Endothelial cell of umbilical vein (primary cell): ENCODE data around the gene TMEM144. TPM values are rescaled to one million over a fixed set of nuclear protein-coding genes. Genes with fewer than 3 reads are reported as not detected.

Experiments used
- BruUV-seq: library from RNA; stranded (reverse); fragments of 400-500 nt; replicated peaks from 2 replicates; lab custom pipeline; 2021; lab: Mats Ljungman, UMichigan
- CTCF ChIA-PET: fragments of 300-600, 350-600 bp; sonication (Branson Sonifier 250); formaldehyde crosslinking; loops from one replicate; lab custom pipeline; 2021; ENCODE audit warnings: antibody characterized with exemption, inconsistent platforms; lab: Charles Lee
- POLR2A ChIA-PET: fragments of 300-600, 350-600 bp; sonication (Branson Sonifier 250); formaldehyde crosslinking; loops from one replicate; lab custom pipeline; 2021; ENCODE audit warnings: antibody characterized with exemption, inconsistent platforms; lab: Charles Lee
- DNase-seq: peaks from one replicate; pipeline ENCODE4 v3.0.0-alpha.2; 2011; ENCODE audit warnings: low read depth, low spot score
- FAIRE-seq: peaks from 2 replicates; lab custom pipeline; 2011; peaks lifted over from hg19 to GRCh38; lab: Jason Lieb, UNC
- H2AFZ ChIP-seq: 2 replicates; pipeline ENCODE4 v1.6.0; 2012; ENCODE audit warnings: low read depth, low read length, control low read depth, inconsistent platforms
- H3K27ac ChIP-seq: 2 replicates; pipeline ENCODE4 v1.5.1; 2011; ENCODE audit warnings: low read depth, mild to moderate bottlenecking, control low read depth, low read length, moderate library complexity; ENCODE audit not compliant: insufficient read depth
- H3K27me3 ChIP-seq, 2 experiments: 2 replicates each; pipeline versions ENCODE4 v1.6.0 to v1.6.1; 2011; ENCODE audit warnings: low read length in 2 of 2, mixed read lengths in 1 of 2; ENCODE audit not compliant: control insufficient read depth in 2 of 2, insufficient read depth in 2 of 2
- H3K36me3 ChIP-seq, 2 experiments: 2 replicates in 1 of 2; 3 replicates in 1 of 2; pipeline ENCODE4 v1.5.1; 2011; ENCODE audit warnings: low read length in 2 of 2, mild to moderate bottlenecking in 1 of 2, moderate library complexity in 1 of 2; ENCODE audit not compliant: control insufficient read depth in 2 of 2, insufficient read depth in 2 of 2; ENCODE audit errors: extremely low read depth in 1 of 2
- H3K4me1 ChIP-seq: 3 replicates; pipeline ENCODE4 v1.5.1; 2011; ENCODE audit warnings: mild to moderate bottlenecking, low read length; ENCODE audit not compliant: control insufficient read depth, insufficient read depth; ENCODE audit errors: extremely low read depth
- H3K4me2 ChIP-seq: 2 replicates; pipeline ENCODE4 v1.6.1; 2011; ENCODE audit warnings: low read length, control low read depth, mixed read lengths; ENCODE audit not compliant: insufficient read depth
- H3K4me3 ChIP-seq, 3 experiments: fragments of 200-600 bp in 1 of 3; sonication (generic), shearing (Covaris generic) in 1 of 3; replicated peaks in 1 of 3; 2 replicates each; pipeline ENCODE4 v1.5.1; 2011 to 2016; ENCODE audit warnings: control low read depth in 3 of 3, low read length in 3 of 3, mild to moderate bottlenecking in 2 of 3, inconsistent platforms in 1 of 3, low read depth in 1 of 3, moderate library complexity in 1 of 3; ENCODE audit not compliant: insufficient read depth in 1 of 3
- H3K79me2 ChIP-seq: 2 replicates; pipeline ENCODE4 v1.6.0; 2012; ENCODE audit warnings: low read length, inconsistent platforms; ENCODE audit not compliant: control insufficient read depth, insufficient read depth
- H3K9ac ChIP-seq: replicated peaks from 2 replicates; pipeline ENCODE3; 2011; ENCODE audit warnings: low read length, control low read depth; ENCODE audit not compliant: insufficient read depth; ENCODE audit errors: extremely low read depth
- H3K9me1 ChIP-seq: replicated peaks from 3 replicates; pipeline ENCODE4 v1.6.0; 2011; ENCODE audit warnings: mild to moderate bottlenecking, low read length; ENCODE audit not compliant: control insufficient read depth, insufficient read depth; ENCODE audit errors: extremely low read depth
- H3K9me3 ChIP-seq: replicated peaks from 2 replicates; pipeline ENCODE4 v1.5.1; 2012; ENCODE audit warnings: low read length, inconsistent platforms; ENCODE audit not compliant: control insufficient read depth, insufficient read depth
- H4K20me1 ChIP-seq: replicated peaks from 2 replicates; pipeline ENCODE3; 2011; ENCODE audit warnings: mild to moderate bottlenecking, low read length; ENCODE audit not compliant: control insufficient read depth, insufficient read depth; ENCODE audit errors: extremely low read depth
- EZH2 ChIP-seq: IDR thresholded peaks from 2 replicates; pipeline ENCODE4 v1.6.1; 2012; ENCODE audit warnings: borderline replicate concordance, low read depth, mild to moderate bottlenecking, moderate library complexity, low read length, inconsistent platforms; ENCODE audit not compliant: severe bottlenecking
- FOS ChIP-seq: IDR thresholded peaks from 2 replicates; pipeline ENCODE4 v1.6.1; 2011; ENCODE audit warnings: mild to moderate bottlenecking, low read length, moderate library complexity, borderline replicate concordance; ENCODE audit not compliant: insufficient read depth
- GATA2 ChIP-seq: IDR thresholded peaks from 2 replicates; pipeline ENCODE4 v1.7.0; 2011; ENCODE audit warnings: low read depth, mild to moderate bottlenecking, moderate library complexity, mixed read lengths, low read length; ENCODE audit not compliant: insufficient read length, insufficient read depth
- JUN ChIP-seq: IDR thresholded peaks from 2 replicates; pipeline ENCODE4 v1.6.1; 2011; ENCODE audit warnings: borderline replicate concordance, low read depth; ENCODE audit not compliant: insufficient read length, insufficient read depth
- MYC ChIP-seq: IDR thresholded peaks from one replicate; pipeline ENCODE4 v1.6.1; 2011; ENCODE audit warnings: mild to moderate bottlenecking, low read depth, low read length
- POLR2A ChIP-seq: IDR thresholded peaks from 2 replicates; pipeline ENCODE4 v1.6.1; 2012; ENCODE audit warnings: low read depth, mild to moderate bottlenecking, control low read depth, low read length
- POLR2AphosphoS5 ChIP-seq: IDR thresholded peaks from 2 replicates; pipeline ENCODE4 v1.6.1; 2012; ENCODE audit warnings: low read depth, mild to moderate bottlenecking, control low read depth, low read length, moderate library complexity; ENCODE audit not compliant: insufficient read depth
- dilution Hi-C: fragments of 300-500 bp; cut with MboI; formaldehyde crosslinking; loops from one replicate; pipeline ENCODE4 v1.15.0; 2019; ENCODE audit warnings: low sequenced_read_pairs; ENCODE audit not compliant: extremely low pct_ligation_motif_present
- intact Hi-C: fragments of 100-400 bp; cut with micrococcal nuclease; formaldehyde crosslinking; loops from one replicate; pipeline ENCODE4 v1.10.0; 2022
- polyA plus RNA-seq, 4 experiments: library from polyadenylated mRNA; depleted of rRNA in 3 of 4; stranded (reverse) in 3 of 4; unstranded in 1 of 4; fragments of >200 nt; gene quantifications; 2 replicates each; pipeline versions ENCODE4 v1.2.1 to v1.2.3, GENCODE V29; 2011 to 2012; ENCODE audit warnings: missing spikeins in 1 of 4
- total RNA-seq: library from RNA; stranded (reverse); gene quantifications from 2 replicates; pipeline ENCODE4 v1.2.3, GENCODE V29; 2021
- TF ChIP-seq, protein P1 (sequence below): IDR thresholded peaks from 2 replicates; pipeline ENCODE4 v1.6.1; 2011; ENCODE audit not compliant: insufficient read depth, insufficient read length
- TF ChIP-seq, protein P2 (sequence below), 2 donors: IDR thresholded peaks; 1 replicate in 1 of 2; 2 replicates in 1 of 2; pipeline ENCODE4 v1.5.1; 2011; ENCODE audit warnings: low read length in 2 of 2, mild to moderate bottlenecking in 2 of 2, moderate library complexity in 2 of 2, control low read depth in 1 of 2, inconsistent platforms in 1 of 2, low read depth in 1 of 2; ENCODE audit not compliant: insufficient read depth in 1 of 2; ENCODE audit errors: extremely low read depth in 1 of 2

Gene TMEM144
- total and polyA plus RNA-seq, 2 donors (not counting 3 experiments of a cell fraction or from before 2014, with no cell fraction given): 10.5 to 23.0 TPM

DNA sequence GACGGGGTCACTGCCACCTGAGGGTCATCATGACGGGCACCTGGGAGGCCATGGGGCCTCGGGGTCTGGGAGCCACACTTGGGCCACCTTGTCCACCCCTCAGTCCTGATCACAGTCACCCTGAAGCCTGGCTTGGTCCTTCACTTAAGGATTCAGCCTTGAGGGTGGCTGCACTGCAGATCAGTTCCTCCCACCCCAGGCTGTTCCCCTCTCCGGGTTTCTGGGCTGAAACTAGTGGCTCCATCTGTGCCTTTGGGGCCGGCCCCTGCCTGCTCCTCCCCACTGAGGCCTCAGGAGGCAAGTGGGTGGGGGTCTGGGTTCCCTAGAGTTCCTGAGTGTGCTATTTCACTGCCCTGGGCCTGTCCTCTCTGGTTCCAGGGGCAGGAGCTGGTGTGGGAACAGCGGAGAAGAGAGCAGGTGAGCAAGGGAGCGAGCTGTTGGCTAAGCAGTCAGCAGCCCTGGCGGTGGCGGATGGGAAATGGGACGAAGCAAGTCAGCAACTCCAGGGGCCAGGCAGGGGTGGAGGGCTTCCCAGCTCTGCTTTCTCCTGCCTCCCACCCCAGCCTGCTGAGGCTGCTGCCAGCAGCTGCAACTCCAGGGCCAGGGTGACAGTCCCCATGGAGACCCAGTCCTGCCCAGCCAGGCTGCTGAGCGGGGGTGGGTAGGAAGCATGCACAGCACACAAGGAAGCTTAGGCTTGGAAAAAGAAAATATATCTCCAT, 81.2 kb downstream of the TMEM144 start:
- POLR2A ChIA-PET: no interaction called here

More for the DNA sequence above, 81.2 kb downstream of the TMEM144 start:
- FAIRE-seq (no peak), DNase-seq (no peak)
- H3K4me3 ChIP-seq: no peak overlapping the region
- no peaks in the 10 kb centered on the region for H3K27me3 ChIP-seq
- H3K9me3 ChIP-seq: no peaks in the 10 kb centered on the region
- no peaks in the 10 kb centered on the region for H3K36me3 ChIP-seq
- H3K4me2 ChIP-seq: no peak overlapping the region
- dilution Hi-C loops (no loop called here), intact Hi-C loops (no loop called here)
- no peak for TF ChIP-seq POLR2A
- TF ChIP-seq MYC: no peak
- TF ChIP-seq POLR2AphosphoS5: no peak
- TF ChIP-seq FOS: no peak
- TF ChIP-seq, protein P1, sequence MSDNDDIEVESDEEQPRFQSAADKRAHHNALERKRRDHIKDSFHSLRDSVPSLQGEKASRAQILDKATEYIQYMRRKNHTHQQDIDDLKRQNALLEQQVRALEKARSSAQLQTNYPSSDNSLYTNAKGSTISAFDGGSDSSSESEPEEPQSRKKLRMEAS: no peak
- TF ChIP-seq, protein P2, sequence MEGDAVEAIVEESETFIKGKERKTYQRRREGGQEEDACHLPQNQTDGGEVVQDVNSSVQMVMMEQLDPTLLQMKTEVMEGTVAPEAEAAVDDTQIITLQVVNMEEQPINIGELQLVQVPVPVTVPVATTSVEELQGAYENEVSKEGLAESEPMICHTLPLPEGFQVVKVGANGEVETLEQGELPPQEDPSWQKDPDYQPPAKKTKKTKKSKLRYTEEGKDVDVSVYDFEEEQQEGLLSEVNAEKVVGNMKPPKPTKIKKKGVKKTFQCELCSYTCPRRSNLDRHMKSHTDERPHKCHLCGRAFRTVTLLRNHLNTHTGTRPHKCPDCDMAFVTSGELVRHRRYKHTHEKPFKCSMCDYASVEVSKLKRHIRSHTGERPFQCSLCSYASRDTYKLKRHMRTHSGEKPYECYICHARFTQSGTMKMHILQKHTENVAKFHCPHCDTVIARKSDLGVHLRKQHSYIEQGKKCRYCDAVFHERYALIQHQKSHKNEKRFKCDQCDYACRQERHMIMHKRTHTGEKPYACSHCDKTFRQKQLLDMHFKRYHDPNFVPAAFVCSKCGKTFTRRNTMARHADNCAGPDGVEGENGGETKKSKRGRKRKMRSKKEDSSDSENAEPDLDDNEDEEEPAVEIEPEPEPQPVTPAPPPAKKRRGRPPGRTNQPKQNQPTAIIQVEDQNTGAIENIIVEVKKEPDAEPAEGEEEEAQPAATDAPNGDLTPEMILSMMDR (IDR thresholded peaks at IDR 0.05; ENCODE audit: extremely low read depth in 1 of 2, insufficient read depth in 1 of 2, low read depth in 1 of 2, low read length in 2 of 2): no peak
- TF ChIP-seq GATA2: no peak
- TF ChIP-seq JUN: no peak
- no peak for TF ChIP-seq EZH2
- no peak overlapping the region for H2AFZ ChIP-seq
- H3K27ac ChIP-seq: no peak overlapping the region
- no peaks in the 10 kb centered on the region for H4K20me1 ChIP-seq
- no TSS peak for BruUV-seq
- no peaks in the 10 kb centered on the region for H3K79me2 ChIP-seq
- CTCF ChIA-PET: no interaction called here
- H3K9ac ChIP-seq: no peak overlapping the region
- no peaks in the 10 kb centered on the region for H3K4me1 ChIP-seq
- H3K9me1 ChIP-seq: no peaks in the 10 kb centered on the region
